MM.1S (cell line): Measurements from ENCODE around the gene BTBD8.

Experiments used
- DNase-seq: peaks from one replicate; pipeline ENCODE4 v3.0.0-alpha.2; 2015
- H2AFZ ChIP-seq: fragments of 300-600 bp; sonication (generic); 2 replicates; pipeline ENCODE4 v1.6.0; 2016; ENCODE audit warnings: antibody characterized with exemption, low read length
- H3F3A ChIP-seq: fragments of 300-600 bp; sonication (generic); 2 replicates; pipeline ENCODE4 v1.6.1; 2016; ENCODE audit warnings: mild to moderate bottlenecking, antibody characterized with exemption, low read length, moderate library complexity, mixed read lengths; ENCODE audit not compliant: insufficient read depth
- H3K27ac ChIP-seq: fragments of 300-600 bp; sonication (generic); 2 replicates; pipeline ENCODE4 v1.5.1; 2016; ENCODE audit warnings: mild to moderate bottlenecking, low read length
- H3K27me3 ChIP-seq: fragments of 300-600 bp; sonication (generic); replicated peaks from 2 replicates; pipeline ENCODE4 v1.6.0; 2016; ENCODE audit warnings: low read length; ENCODE audit not compliant: insufficient read depth
- H3K36me3 ChIP-seq: fragments of 300-600 bp; sonication (generic); replicated peaks from 2 replicates; pipeline ENCODE4 v1.6.1; 2016; ENCODE audit warnings: mild to moderate bottlenecking, low read length, mixed read lengths; ENCODE audit not compliant: insufficient read depth
- H3K4me1 ChIP-seq: fragments of 300-600 bp; sonication (generic); 2 replicates; pipeline ENCODE4 v1.6.1; 2016; ENCODE audit warnings: low read length, mixed read lengths
- H3K4me2 ChIP-seq: fragments of 300-600 bp; sonication (generic); 2 replicates; pipeline ENCODE4 v1.6.0; 2016; ENCODE audit warnings: low read depth, low read length
- H3K4me3 ChIP-seq: fragments of 300-600 bp; sonication (generic); 2 replicates; pipeline ENCODE4 v1.5.1; 2016; ENCODE audit warnings: low read length, mixed read lengths
- H3K79me2 ChIP-seq: fragments of 300-600 bp; sonication (generic); 2 replicates; pipeline ENCODE4 v1.6.1; 2016; ENCODE audit warnings: mixed run types, low read length, mixed read lengths
- H3K9ac ChIP-seq: fragments of 300-600 bp; sonication (generic); 2 replicates; pipeline ENCODE4 v1.6.1; 2016; ENCODE audit warnings: low read length, mixed read lengths
- H3K9me2 ChIP-seq: fragments of 300-600 bp; sonication (generic); replicated peaks from 2 replicates; pipeline ENCODE4 v1.6.1; 2016; ENCODE audit warnings: mild to moderate bottlenecking, low read length, mixed read lengths; ENCODE audit not compliant: insufficient read depth
- H3K9me3 ChIP-seq: fragments of 300-600 bp; sonication (generic); replicated peaks from 2 replicates; pipeline ENCODE4 v1.6.1; 2016; ENCODE audit warnings: mild to moderate bottlenecking, low read length, mixed read lengths; ENCODE audit not compliant: insufficient read depth
- H4K20me1 ChIP-seq: fragments of 300-600 bp; sonication (generic); 2 replicates; pipeline ENCODE4 v1.6.1; 2016; ENCODE audit warnings: mild to moderate bottlenecking, low read length, moderate library complexity, mixed read lengths; ENCODE audit not compliant: insufficient read depth
- CTCF ChIP-seq: fragments of 300-600 bp; sonication (generic); IDR thresholded peaks from 2 replicates; pipeline ENCODE4 v1.5.1; 2016; ENCODE audit warnings: antibody characterized with exemption, low read length, mixed read lengths
- EZH2 ChIP-seq: fragments of 300-600 bp; sonication (generic); optimal IDR thresholded peaks from 2 replicates; pipeline ENCODE3; 2017; ENCODE audit warnings: low read depth, mild to moderate bottlenecking, antibody characterized with exemption, low read length, mixed read lengths
- EZH2phosphoT487 ChIP-seq: fragments of 300-600 bp; sonication (generic); IDR thresholded peaks from 2 replicates; pipeline ENCODE4 v1.6.1; 2018; ENCODE audit warnings: antibody characterized with exemption, low read length

The BTBD8 gene

GRCh38 chr1:92080128-92080985 lies at the start of gene BTBD8:
Gene BTBD8, plus strand, starts transcription at chr1:92080345. Its CDS starts 227 bp downstream, at chr1:92080572.
- TF ChIP-seq CTCF, result no peak
- no peak for TF ChIP-seq EZH2phosphoT487
- TF ChIP-seq EZH2, result no peak
- Histone ChIP-seq H3K9me2 (no peaks in the 10 kb centered on the region), H3K27ac (peak within 1 kb of the TSS; percentile 8; the same call in 1 of the 2 replicates), H3K9me3 (no peaks in the 10 kb centered on the region), H3K4me1 (peaks cover 4% of the 10 kb centered on the region; the same call in 1 of the 2 replicates), H4K20me1 (no peaks in the 10 kb centered on the region), H3K4me2 (peak within 1 kb of the TSS; percentile 46), H3K9ac (peak within 1 kb of the TSS; percentile 59), H3K4me3 (peak within 1 kb of the TSS; percentile 88), H2AFZ (peak within 1 kb of the TSS; percentile 74), H3K27me3 (no peaks in the 10 kb centered on the region), H3K79me2 (no peaks in the 10 kb centered on the region), H3F3A (no peaks in the 10 kb centered on the region), H3K36me3 (no peaks in the 10 kb centered on the region)
- DNase-seq, result peak; percentile 88

GRCh38 chr1:92030656-92031107 lies 49.5 kb upstream of the BTBD8 start:
- Histone ChIP-seq H2AFZ (peak overlapping the region; percentile 96), H3K36me3 (no peaks in the 10 kb centered on the region), H3K27me3 (no peaks in the 10 kb centered on the region), H3K4me2 (peak overlapping the region; percentile 95; the same call in 1 of the 2 replicates), H3K4me3 (no peak overlapping the region), H4K20me1 (no peaks in the 10 kb centered on the region), H3K9me2 (no peaks in the 10 kb centered on the region), H3K79me2 (no peaks in the 10 kb centered on the region), H3F3A (no peaks in the 10 kb centered on the region), H3K4me1 (no peaks in the 10 kb centered on the region), H3K27ac (no peak overlapping the region), H3K9ac (no peak overlapping the region), H3K9me3 (no peaks in the 10 kb centered on the region)
- TF ChIP-seq CTCF (no peak), EZH2 (no peak), EZH2phosphoT487 (no peak)
- no peak for DNase-seq

GRCh38 chr1:92031281-92032110 lies 48.6 kb upstream of the BTBD8 start:
- H3K9me2 ChIP-seq, result no peaks in the 10 kb centered on the region
- no peak overlapping the region for H3K9ac ChIP-seq
- no peak for TF ChIP-seq EZH2phosphoT487
- no peak for TF ChIP-seq CTCF
- TF ChIP-seq EZH2, result no peak
- no peak overlapping the region for H3K4me3 ChIP-seq
- H3K79me2 ChIP-seq, result no peaks in the 10 kb centered on the region
- H2AFZ ChIP-seq, result no peak overlapping the region
- no peaks in the 10 kb centered on the region for H3K36me3 ChIP-seq
- H3K4me2 ChIP-seq, result no peak overlapping the region
- H3K27ac ChIP-seq, result no peak overlapping the region
- no peaks in the 10 kb centered on the region for H3F3A ChIP-seq
- H4K20me1 ChIP-seq, result no peaks in the 10 kb centered on the region
- H3K4me1 ChIP-seq, result no peaks in the 10 kb centered on the region
- no peaks in the 10 kb centered on the region for H3K9me3 ChIP-seq
- no peak for DNase-seq
- no peaks in the 10 kb centered on the region for H3K27me3 ChIP-seq
